Cardiac fibroblast (primary cell): ENCODE measurements around the gene ZNF358.
A peak's percentile ranks its signal among the peaks of the same experiment; 100 is the strongest.

Experiments
- DNase-seq, 2 donors: peaks; one replicate each; pipeline versions ENCODE4 v3.0.0 to v3.0.0-alpha.2; 2010; ENCODE audit warnings: low read depth in 2 of 2
- H3K4me3 ChIP-seq, 2 donors: replicated peaks in 1 of 2; 1 replicate in 1 of 2; 2 replicates in 1 of 2; pipeline ENCODE4 v1.5.1; 2011; ENCODE audit warnings: low read depth in 2 of 2, low read length in 2 of 2, mild to moderate bottlenecking in 2 of 2, moderate library complexity in 1 of 2
- TF ChIP-seq, protein P1 (sequence below): IDR thresholded peaks from one replicate; pipeline ENCODE4 v1.5.1; 2011; ENCODE audit warnings: low read depth, mild to moderate bottlenecking, low read length, inconsistent platforms

Gene ZNF358

DNA sequence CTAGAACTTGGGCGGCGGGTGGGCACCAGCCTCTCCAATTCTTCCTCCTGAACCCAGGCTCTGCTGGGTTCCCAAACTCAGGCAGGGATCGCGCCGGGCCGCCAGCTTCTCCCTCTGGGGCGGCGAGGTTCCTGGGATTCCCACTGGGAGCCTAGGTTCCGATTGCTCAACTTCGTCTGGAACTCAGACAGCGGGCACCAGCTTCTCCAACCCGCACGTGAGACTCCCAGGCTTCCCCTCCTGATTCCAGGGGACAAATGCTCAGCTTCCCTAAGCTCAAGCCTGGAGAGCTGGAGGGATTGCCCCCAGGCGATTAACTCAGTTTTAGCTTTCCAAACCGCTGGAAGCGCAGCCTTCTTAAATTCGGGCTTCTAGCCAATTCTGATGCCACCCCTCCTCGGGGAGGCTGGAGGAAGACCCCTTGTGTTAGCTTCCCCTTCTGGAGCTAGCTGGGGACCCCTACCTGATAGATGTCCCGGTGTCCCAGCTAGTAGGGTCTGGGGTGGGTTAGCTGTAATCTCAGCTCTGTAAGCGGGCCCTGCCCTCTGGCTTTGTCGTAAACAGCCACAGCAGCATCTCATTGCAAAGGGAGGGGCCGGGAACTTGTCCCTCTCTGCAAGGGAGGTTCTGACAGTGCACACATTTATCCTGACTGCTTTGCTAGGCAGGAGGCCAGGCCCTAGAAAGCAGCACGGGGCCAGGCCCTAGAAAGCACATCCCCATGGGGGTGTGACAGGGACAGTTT, 7.2 kb downstream of the ZNF358 start:
- DNase-seq, result peak; percentile 22 to 37
- TF ChIP-seq, protein P1, sequence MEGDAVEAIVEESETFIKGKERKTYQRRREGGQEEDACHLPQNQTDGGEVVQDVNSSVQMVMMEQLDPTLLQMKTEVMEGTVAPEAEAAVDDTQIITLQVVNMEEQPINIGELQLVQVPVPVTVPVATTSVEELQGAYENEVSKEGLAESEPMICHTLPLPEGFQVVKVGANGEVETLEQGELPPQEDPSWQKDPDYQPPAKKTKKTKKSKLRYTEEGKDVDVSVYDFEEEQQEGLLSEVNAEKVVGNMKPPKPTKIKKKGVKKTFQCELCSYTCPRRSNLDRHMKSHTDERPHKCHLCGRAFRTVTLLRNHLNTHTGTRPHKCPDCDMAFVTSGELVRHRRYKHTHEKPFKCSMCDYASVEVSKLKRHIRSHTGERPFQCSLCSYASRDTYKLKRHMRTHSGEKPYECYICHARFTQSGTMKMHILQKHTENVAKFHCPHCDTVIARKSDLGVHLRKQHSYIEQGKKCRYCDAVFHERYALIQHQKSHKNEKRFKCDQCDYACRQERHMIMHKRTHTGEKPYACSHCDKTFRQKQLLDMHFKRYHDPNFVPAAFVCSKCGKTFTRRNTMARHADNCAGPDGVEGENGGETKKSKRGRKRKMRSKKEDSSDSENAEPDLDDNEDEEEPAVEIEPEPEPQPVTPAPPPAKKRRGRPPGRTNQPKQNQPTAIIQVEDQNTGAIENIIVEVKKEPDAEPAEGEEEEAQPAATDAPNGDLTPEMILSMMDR, result no peak

DNA sequence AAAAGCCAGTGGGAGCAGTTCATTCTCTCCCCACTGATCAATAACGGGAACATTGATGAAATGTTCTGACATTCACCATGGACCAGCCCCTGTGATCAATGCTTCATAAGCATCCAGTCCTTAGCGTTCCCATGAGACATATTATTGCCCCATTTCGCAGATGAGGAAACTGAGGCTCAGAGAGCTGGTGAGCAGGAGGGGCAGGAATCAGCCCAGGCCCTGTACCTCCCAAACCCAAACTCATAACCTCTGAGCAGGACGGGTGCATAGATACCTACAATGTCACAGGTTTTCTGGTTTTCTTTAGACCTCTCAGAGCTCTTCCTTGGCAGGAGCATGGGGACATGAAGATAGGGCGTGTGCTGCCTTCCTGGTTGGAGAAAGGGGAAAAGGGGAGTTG, 8.6 kb downstream of the ZNF358 start:
- TF ChIP-seq, protein P1, result no peak
- no peak overlapping the region for H3K4me3 ChIP-seq
- DNase-seq, result no peak

More for the DNA sequence above, 7.2 kb downstream of the ZNF358 start:
- H3K4me3 ChIP-seq, result peak overlapping the region; percentile 77 to 83

DNA sequence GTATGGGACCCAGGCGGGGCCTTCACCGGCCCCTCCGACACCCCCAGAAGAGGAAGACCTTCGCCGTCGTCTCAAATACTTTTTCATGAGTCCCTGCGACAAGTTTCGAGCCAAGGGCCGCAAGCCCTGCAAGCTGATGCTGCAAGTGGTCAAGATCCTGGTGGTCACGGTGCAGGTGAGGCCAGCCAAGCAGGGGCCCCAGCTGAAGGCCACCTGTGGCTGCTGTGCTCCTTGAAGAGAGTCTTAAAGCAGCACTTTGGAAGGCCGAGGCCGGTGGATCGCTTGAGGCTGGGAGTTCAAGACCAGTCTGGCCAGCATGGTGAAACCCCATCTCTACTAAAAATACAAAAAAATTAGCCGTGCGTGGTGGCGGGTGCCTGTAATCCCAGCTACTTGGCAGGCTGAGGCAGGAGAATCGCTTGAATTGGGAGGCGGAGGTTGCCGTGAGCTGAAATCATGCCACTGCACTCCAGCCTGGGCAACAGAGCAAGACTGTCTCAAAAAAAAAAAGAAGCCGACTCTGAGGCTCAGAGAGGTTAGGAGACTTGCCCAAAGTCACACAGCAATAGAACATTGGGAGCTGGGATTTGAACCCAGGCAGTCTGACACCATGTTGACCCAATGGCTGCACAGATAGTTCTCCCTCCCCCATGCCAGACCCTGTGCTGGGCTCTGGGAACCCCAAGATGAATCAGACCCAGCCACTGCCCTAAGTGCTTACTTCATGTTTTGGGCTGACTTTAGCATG, 9.3 kb downstream of the ZNF358 start:
- DNase-seq, result no peak
- no peak overlapping the region for H3K4me3 ChIP-seq
- TF ChIP-seq, protein P1, result no peak

DNA sequence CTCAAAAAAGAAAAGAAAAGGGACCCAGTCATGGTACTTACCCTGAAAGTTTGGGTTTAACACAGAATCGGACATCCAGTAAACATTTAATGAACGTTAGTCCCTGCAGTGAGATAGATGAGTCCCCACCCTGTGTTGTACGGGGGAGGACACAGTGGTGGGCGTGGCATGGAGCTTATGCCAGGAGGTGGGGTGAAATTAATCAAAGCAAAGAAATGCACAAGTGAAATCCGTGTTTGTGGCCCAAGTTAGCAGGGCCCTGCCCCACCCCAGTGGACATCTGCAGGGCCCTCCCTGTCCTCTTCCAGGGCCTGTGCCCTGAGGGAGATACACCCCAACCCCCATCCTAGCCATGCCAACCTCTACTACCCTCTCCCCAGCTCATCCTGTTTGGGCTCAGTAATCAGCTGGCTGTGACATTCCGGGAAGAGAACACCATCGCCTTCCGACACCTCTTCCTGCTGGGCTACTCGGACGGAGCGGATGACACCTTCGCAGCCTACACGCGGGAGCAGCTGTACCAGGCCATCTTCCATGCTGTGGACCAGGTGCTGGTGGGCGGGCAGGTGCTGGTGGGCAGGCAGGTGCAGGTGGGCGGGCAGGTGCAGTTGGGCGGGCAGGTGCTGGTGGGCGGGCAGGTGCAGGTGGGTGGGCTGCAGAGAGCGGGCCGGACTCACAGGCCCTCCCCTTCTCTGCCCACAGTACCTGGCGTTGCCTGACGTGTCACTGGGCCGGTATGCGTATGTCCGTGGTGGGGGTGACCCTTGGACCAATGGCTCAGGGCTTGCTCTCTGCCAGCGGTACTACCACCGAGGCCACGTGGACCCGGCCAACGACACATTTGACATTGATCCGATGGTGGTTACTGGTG, 10.4 kb downstream of the ZNF358 start:
- TF ChIP-seq, protein P1, result no peak
- H3K4me3 ChIP-seq, result no peak overlapping the region
- no peak for DNase-seq

DNA sequence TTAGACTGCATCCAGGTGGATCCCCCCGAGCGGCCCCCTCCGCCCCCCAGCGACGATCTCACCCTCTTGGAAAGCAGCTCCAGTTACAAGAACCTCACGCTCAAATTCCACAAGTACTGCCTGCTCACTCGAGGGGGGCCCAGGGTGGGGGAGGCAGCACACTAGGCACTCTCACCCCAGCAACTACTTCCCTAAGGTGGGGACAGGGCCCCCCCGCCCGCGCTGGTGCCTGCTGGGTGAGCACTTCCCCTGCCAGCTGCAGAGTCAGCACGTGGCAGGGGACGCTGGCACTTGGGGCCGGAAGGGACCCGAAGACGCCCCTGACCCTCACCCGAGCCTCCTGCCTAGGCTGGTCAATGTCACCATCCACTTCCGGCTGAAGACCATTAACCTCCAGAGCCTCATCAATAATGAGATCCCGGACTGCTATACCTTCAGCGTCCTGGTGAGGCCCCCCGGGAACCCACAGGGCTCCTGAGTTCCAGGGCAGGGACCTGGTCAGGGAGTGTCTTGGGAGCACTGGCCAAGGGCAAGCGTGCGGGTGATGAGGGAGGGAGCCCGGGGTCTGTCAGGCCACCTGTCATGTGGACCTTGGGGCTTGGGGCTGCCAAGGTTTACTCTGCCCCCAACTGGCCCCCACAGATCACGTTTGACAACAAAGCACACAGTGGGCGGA, 11.8 kb downstream of the ZNF358 start:
- no peak overlapping the region for H3K4me3 ChIP-seq
- TF ChIP-seq, protein P1, result no peak
- DNase-seq, result no peak

DNA sequence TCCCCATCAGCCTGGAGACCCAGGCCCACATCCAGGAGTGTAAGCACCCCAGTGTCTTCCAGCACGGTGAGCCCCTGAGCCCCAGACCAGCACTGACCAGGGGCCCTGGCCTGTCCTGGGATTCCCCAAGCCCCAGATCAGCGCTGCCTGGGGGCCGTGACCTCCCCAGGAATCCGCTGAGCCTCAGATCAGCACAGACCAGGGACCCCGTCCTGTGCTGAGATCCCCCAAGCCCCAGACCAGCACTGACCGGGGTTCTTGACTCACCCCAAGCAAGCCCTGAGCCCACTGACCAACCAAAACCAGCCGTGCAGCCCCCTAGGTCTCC, 12.3 kb downstream of the ZNF358 start:
- TF ChIP-seq, protein P1, result no peak
- DNase-seq, result no peak
- H3K4me3 ChIP-seq, result no peak overlapping the region
